NCI-H510A (cell line): Measurements from ENCODE around the gene PTCH1.

Experiments
- DNase-seq: peaks from one replicate; lab custom pipeline; 2025; lab: John Stamatoyannopoulos, UW

The PTCH1 gene

GRCh38 chr9:95516734-95517558 is at the start of gene PTCH1:
TSS of gene PTCH1 (minus strand) at chr9:95516971.
- no peak for DNase-seq

GRCh38 chr9:95565982-95566381 is 49.2 kb upstream of the PTCH1 start:
- no peak for DNase-seq

- DNase-seq = no peak
Observed at GRCh38 chr9:95561913-95562312, 45.1 kb upstream of the PTCH1 start.

GRCh38 chr9:95557142-95557541 is 40.4 kb upstream of the PTCH1 start:
- DNase-seq = no peak

GRCh38 chr9:95556521-95556920 is 39.8 kb upstream of the PTCH1 start:
- DNase-seq = no peak

GRCh38 chr9:95552814-95553546 is 36.2 kb upstream of the PTCH1 start:
- DNase-seq = no peak

- DNase-seq = no peak
Observed at GRCh38 chr9:95552255-95552654, 35.5 kb upstream of the PTCH1 start.

GRCh38 chr9:95551406-95551805 is 34.6 kb upstream of the PTCH1 start:
- DNase-seq = no peak

- no peak for DNase-seq
Observed at GRCh38 chr9:95545831-95546567, 29.2 kb upstream of the PTCH1 start.

- DNase-seq = no peak
Observed at GRCh38 chr9:95533996-95534680, 17.4 kb upstream of the PTCH1 start.

- no peak for DNase-seq
Observed at GRCh38 chr9:95529910-95530309, 13.1 kb upstream of the PTCH1 start.

- no peak for DNase-seq
Observed at GRCh38 chr9:95528908-95529502, 12.2 kb upstream of the PTCH1 start.

GRCh38 chr9:95522871-95523370 is 6.2 kb upstream of the PTCH1 start:
- DNase-seq = no peak

- no peak for DNase-seq
Observed at GRCh38 chr9:95521699-95522098, 4.9 kb upstream of the PTCH1 start.

- DNase-seq = no peak
Observed at GRCh38 chr9:95517559-95518425, 1.0 kb upstream of the PTCH1 start.

GRCh38 chr9:95516221-95516733 is 494 bp downstream of the PTCH1 start:
- no peak for DNase-seq

- no peak for DNase-seq
Observed at GRCh38 chr9:95515272-95516113, 1.3 kb downstream of the PTCH1 start.

- no peak for DNase-seq
Observed at GRCh38 chr9:95514342-95514741, 2.4 kb downstream of the PTCH1 start.

- DNase-seq = no peak
Observed at GRCh38 chr9:95513711-95514110, 3.1 kb downstream of the PTCH1 start.
